Activated CD8-positive, alpha-beta memory T cell treated with anti-CD3 and anti-CD28 coated beads, Interleukin-2, amount 50 U/mL, for 24 hours (primary cell): Measurements from ENCODE around the gene RXFP3.
"Not testable (repeated sequence)": the region's sequence is repeated elsewhere in the genome, so short reads cannot be mapped to it uniquely, and the experiment has no call there.

Experiments used
- DNase-seq: peaks from one replicate; pipeline ENCODE4 v3.0.0-alpha.2; 2020; ENCODE audit errors: extremely low read depth

The RXFP3 gene

GRCh38 chr5:33936004-33936380 lies 194 bp upstream of the RXFP3 start:
- no peak for DNase-seq

- DNase-seq = no peak
Measured at GRCh38 chr5:33937017-33937706, 976 bp downstream of the RXFP3 start.

- no peak for DNase-seq
Measured at GRCh38 chr5:33937707-33938506, 1.7 kb downstream of the RXFP3 start.

GRCh38 chr5:33938507-33938796 lies 2.3 kb downstream of the RXFP3 start:
- DNase-seq = no peak

GRCh38 chr5:33938881-33939280 lies 2.7 kb downstream of the RXFP3 start:
- no peak for DNase-seq

GRCh38 chr5:33939556-33940262 lies 3.5 kb downstream of the RXFP3 start:
- DNase-seq = no peak

GRCh38 chr5:33941090-33941489 lies 4.9 kb downstream of the RXFP3 start:
- no peak for DNase-seq

- no peak for DNase-seq
Measured at GRCh38 chr5:33944543-33945132, 8.5 kb downstream of the RXFP3 start.

GRCh38 chr5:33952175-33952574 lies 16.0 kb downstream of the RXFP3 start:
- DNase-seq = not testable (repeated sequence)

GRCh38 chr5:33957577-33958150 lies 21.5 kb downstream of the RXFP3 start:
- no peak for DNase-seq

- DNase-seq = no peak
Measured at GRCh38 chr5:33958176-33958575, 22.0 kb downstream of the RXFP3 start.

GRCh38 chr5:33964132-33964700 lies 28.0 kb downstream of the RXFP3 start:
- no peak for DNase-seq

GRCh38 chr5:33966805-33967204 lies 30.6 kb downstream of the RXFP3 start:
- no peak for DNase-seq

- no peak for DNase-seq
Measured at GRCh38 chr5:33968211-33969005, 32.2 kb downstream of the RXFP3 start.

GRCh38 chr5:33969572-33970452 lies 33.6 kb downstream of the RXFP3 start:
- no peak for DNase-seq

- DNase-seq = no peak
Measured at GRCh38 chr5:33973271-33973670, 37.1 kb downstream of the RXFP3 start.

- no peak for DNase-seq
Measured at GRCh38 chr5:33975852-33976251, 39.7 kb downstream of the RXFP3 start.

- no peak for DNase-seq
Measured at GRCh38 chr5:33976307-33976706, 40.1 kb downstream of the RXFP3 start.

GRCh38 chr5:33978306-33978705 lies 42.1 kb downstream of the RXFP3 start:
- DNase-seq = no peak

- DNase-seq = no peak
Measured at GRCh38 chr5:33980030-33980429, 43.8 kb downstream of the RXFP3 start.
